Left renal pelvis (tissue), 4 donors: ENCODE data around the gene HDC. TPM values are rescaled to one million over a fixed set of nuclear protein-coding genes. Genes with fewer than 3 reads are reported as not detected.

Source experiments
- DNase-seq, 4 donors: peaks; one replicate each; pipeline ENCODE4 v3.0.0-alpha.2; 2013; ENCODE audit warnings: low read depth in 4 of 4, low spot score in 3 of 4
- polyA plus RNA-seq, 4 donors: library from polyadenylated mRNA; unstranded; fragments of 120-200 nt; gene quantifications; one replicate each; pipeline ENCODE4 v1.2.1, GENCODE V29; 2013; ENCODE audit not compliant: insufficient read length in 4 of 4

Gene HDC
- polyA plus RNA-seq, 4 donors = 0.49 to 1.3 (median 0.67) TPM

DNA sequence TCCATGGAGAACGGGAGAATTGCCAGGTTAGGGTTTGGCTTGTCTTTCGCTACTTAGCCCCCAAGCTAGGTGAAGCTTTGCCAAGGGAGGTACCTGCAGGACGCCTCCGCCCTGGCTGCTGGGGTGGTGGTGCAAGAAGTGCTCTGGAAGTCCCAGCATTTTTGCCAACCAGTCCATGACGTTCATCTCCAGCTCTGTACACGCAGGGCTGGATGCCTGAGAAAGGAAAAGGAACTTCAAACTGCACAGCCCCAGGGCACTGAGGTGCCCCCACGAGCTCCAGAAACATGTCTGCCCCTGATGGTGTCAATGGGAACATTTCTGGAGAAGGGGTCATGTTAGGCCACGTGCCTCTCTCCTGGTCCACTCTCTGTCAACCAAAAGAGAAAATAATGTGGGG lies 8.2 kb downstream of the HDC start:
- no peak for DNase-seq

DNA sequence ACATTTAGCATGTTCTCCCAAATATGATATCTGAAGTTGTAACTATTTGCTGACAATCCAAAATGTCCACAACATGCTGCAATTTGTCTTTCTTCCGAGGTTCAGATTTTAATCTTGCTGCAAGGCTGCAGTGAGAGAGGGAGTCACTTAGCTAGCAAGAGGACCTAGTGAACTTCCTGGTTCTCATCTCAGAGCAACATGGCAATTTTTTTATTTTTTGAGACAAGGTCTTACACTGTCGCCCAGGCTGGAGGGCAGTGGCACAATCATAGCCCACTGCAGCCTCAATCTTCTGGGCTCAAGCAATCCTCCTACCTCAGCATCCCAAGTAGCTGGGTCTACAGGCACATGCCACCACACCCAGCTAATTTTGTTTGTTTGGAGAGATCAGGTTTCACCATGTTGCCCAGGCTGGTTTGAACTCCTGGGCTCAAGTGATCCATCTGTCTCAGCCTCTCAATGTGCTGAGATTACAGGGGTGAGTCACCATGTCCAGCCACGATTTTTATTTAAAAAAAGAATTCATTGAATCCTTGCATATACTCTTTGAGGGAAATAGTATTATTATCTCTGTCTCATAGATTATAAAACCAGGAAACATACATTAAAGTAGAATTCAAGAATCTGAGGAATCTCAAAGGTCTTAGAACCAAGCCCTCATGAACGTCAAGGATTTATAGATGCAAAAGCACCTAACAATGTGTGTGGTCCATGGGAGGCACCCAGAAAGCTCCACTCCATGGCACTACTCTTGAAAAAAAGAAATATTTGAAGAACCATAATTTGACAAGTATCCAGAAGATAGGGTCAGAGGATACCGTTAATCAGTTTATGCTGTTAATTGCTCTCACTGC lies 9.1 kb downstream of the HDC start:
- DNase-seq = no peak

DNA sequence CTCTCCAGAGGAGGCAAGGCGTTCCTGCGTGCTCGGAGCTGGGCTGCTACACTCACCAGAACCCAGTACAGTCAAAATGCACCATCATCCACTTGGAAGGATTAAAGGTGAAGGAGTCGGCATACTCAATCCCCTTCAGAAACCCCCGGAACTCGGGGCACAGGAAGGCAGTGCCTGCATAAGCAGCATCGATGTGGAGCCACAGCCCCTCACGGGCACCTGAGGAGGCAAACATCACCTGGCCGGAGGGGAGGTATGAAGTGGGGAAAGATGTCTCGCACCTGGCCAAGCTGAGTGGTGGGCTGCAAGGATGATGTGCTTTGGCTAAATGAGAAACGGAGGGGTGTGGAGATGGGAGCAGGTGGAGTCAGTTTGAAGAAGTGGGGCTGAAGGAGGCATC lies 13.0 kb downstream of the HDC start:
- no peak for DNase-seq

DNA sequence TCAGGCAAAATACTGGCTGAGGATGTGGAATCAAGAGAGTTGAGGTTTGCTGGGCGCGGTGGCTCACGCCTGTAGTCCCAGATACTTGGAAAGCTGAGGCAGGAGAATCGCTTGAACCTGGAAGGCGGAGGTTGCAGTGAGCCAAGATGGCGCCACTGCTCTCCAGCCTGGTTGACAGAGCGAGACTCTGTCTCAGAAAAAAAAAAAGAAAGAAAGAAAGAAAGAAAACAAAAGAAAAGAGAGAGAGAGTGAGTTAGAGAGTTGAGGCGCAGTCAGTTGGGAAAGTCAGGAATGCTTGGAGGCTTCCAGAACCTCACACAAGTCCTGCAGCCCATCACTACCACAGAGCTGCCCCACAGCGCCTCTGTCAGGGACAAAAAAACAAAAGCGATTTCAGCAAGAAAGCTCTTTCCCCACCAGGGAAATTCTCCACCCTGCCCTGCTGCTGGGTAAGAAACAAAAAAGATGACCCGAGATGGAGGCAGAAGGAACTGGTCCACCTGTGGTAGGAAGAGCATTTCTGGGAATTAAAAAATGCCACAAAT lies 13.8 kb downstream of the HDC start:
- DNase-seq = no peak

- DNase-seq = no peak
These were observed 14.6 kb downstream of the HDC start for GRCh38 chr15:50250760-50251394.

GRCh38 chr15:50249704-50250103 lies 15.8 kb downstream of the HDC start:
- no peak for DNase-seq

DNA sequence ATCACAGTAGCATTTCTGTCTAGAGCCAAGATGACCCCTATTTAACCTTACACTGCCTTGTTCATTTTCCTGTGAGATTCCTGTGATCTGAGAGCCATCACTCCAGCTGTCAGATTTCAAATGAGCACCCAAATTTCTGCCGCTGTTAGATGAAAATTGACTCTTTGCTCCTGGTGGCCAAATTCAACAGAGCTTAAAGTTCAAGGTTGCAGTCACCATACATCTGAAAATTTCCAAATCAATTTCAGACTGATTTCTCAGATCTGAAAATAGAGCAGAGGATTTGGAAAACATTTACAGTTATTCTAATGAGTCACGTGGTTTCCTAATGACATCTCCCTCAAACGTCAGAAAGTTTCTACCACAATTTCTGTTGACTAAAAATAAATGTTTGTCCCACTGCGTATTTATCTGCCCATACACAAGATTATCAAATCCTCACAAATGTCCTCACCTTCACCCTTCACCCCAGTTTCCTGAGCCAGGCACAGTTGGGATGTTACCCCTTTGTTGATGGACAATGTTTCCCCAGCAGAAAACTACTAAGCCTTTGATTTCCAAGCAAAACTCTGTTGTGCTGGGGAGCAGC lies 16.4 kb downstream of the HDC start:
- DNase-seq = no peak

DNA sequence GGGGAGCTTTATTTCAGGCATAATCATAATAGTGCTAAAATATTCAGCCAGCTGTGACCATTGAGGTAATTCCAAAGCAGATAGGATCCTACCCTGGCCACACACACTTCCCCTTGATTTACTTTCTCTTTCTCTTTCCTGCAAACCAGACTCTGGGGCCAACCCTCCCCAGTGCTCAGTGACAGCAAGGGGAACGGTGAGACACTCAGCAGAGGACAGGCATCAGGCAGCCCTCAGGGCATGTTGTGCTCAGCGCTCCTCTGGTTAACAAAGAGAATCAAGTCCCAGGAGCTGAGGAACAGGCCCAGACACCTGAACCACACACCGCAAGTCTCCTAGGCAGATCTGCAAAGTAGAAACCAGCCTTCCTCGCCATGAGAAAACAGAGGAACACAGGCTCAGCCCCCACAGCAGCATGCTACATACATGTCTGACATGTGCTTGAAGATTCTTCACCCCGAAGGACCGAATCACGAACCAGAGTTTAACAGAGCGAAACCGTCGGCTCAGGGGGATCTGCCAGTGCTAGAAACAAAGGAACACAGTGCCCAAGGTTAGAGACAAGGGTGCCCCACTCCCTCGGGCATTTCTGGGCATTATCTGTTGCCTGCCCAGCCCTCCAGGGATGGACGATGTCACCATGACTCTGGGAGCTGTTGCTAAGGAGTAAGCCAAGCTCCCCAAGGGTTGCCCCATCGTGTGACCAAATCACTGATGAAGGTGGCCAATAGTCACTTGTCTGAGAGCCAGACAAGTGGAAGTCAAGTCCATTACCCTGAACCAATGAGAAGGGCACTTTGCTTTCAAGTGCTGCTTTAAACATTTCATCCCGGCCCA lies 17.5 kb downstream of the HDC start:
- DNase-seq = no peak

DNA sequence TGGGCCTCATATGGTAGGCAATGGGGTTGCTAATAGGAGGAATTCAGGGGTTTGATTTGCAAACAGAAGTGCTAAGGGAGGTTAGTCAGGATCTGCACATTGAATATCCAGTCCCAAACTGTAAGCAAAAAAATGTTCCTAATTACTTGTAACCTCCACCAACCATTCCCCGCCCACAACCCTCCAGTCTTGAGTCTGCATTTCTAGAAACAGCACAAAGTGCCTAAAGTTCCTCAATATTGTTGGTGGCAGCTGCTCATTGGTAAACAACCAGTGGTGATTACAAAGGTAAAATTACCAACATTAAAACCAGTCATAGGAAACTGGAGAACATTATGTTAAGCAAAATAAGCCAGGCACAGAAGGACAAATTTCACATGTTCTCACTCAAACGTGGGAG lies 18.9 kb downstream of the HDC start:
- no peak for DNase-seq

- DNase-seq = no peak
These were observed 20.4 kb downstream of the HDC start for GRCh38 chr15:50244959-50245624.

- no peak for DNase-seq
These were observed 21.4 kb downstream of the HDC start for GRCh38 chr15:50244153-50244552.

- DNase-seq = no peak
These were observed 23.7 kb downstream of the HDC start for GRCh38 chr15:50241684-50242450.

DNA sequence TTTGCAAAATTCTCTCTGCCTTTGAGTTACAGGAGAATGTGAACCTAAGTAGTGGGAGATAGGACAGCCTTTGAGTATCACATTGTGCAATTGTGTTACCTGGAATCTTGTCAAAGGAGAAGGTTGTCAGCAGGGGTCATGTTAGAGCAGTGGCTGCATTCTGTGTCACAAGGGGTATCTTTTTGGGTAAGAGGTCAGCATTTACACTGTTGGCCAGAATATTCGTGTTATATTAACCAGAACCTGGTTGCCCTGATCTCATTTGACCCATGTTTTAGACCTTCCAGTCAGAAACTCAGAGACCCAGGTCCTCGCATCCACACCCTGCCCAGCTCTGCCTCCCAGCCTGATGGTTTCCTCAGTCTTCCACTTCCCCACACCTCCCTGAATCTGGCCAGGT lies 27.3 kb downstream of the HDC start:
- no peak for DNase-seq

DNA sequence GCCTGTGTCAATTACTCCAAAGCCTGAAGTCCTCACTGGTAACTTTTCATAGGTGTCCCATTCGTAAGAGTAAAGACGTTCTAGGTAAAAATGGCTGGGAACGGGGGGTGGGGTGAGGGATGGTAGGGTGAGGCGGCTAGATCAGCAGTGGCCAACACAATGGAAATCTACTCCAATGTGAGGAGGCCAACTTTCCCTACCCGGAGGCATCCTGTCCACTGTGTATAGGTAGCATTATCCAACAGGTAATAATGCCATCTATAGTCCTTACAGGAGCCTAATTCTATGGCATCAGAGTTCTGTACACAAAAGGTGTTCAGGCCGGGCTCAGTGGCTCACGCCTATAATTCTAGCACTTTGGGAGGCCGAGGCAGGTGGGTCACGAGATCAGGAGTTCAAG lies 29.1 kb downstream of the HDC start:
- no peak for DNase-seq

DNA sequence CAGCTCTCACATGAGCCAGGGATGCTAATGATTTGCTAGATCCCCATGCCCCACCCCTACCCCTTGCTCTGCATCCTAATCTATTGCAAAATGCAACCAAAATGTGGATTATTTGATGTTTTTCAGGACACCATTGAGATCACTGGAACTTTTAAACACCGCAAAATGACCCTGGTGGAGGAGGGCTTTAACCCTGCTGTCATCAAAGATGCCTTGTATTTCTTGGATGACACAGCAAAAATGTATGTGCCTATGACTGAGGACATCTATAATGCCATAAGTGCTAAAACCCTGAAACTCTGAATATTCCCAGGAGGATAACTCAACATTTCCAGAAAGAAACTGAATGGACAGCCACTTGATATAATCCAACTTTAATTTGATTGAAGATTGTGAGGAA lies 29.7 kb downstream of the HDC start:
- no peak for DNase-seq

DNA sequence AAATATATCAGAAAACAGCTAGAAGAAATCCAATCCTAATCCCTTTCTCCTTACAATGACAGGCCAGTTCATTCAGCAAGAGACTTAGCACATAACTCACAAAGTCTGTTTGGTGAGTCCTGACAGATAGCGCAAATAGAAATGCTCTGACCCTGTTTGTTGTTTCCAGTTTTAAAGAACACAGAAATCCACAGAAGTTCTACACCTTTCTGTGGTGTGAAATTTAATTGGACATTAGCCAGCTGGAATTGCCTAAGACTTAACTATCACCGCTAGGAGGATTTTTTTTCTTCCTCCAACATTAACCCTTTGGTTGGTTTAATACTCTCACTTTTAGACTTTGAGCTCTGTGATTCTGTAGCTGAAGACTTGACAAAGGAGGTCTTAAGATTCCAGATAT lies 30.8 kb downstream of the HDC start:
- DNase-seq = no peak

- DNase-seq = no peak
These were observed 32.3 kb downstream of the HDC start for GRCh38 chr15:50233192-50233736.

DNA sequence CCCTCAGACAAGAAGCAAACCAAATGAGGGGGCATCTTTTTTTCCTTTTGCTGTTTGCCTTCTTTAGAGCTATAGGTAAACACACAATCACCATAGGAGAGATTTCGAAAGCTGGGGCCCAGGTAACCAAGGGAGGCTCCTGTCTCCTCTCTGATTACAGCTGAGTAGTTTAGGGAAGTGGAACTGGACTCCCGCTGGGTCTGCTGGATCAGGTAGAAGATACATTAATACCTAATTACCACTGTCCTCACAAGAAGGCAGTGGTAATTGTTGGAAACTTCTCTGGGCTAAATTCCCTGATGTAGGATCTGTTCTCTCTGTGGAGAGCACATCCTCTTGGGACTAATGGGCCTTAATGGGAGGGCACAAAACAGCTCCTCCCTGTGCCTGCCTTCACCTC lies 32.7 kb downstream of the HDC start:
- DNase-seq = no peak

DNA sequence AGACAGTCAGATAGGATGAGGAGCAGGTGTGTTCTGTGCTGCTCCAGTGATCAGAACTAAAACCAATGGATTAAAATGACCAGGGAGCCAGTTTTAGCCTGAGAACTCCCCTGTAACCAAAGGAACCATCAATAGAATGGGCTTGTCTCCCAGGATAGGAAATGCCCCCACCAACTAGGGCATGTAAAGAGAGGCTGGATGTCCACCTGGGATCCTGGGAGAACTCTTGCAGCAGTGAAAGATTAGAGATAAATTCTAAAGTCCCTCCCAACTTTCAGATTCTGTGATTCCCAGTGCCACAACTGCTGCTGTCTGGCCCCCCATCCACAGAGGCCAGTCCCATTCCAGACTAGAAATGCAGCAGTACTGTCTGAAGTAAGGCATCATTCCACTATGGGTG lies 33.8 kb downstream of the HDC start:
- DNase-seq = no peak
